GM18951 (cell line): ENCODE results near the gene PILRA.
"Not testable (repeated sequence)": the region's sequence is repeated elsewhere in the genome, so short reads cannot be mapped to it uniquely, and the experiment has no call there.

Experiments
- POLR2A ChIP-seq: IDR thresholded peaks from 4 replicates; pipeline ENCODE4 v1.6.1; 2011; ENCODE audit warnings: mild to moderate bottlenecking; ENCODE audit not compliant: insufficient read length, insufficient read depth; ENCODE audit errors: extremely low read depth
- in situ Hi-C: fragments of 300-500 bp; cut with MboI; formaldehyde crosslinking; loops from one replicate; pipeline ENCODE4 v1.12.0; 2022; ENCODE audit warnings: low sequenced_read_pairs, mixed read lengths, inconsistent platforms; ENCODE audit not compliant: unreplicated experiment

PILRA gene

DNA sequence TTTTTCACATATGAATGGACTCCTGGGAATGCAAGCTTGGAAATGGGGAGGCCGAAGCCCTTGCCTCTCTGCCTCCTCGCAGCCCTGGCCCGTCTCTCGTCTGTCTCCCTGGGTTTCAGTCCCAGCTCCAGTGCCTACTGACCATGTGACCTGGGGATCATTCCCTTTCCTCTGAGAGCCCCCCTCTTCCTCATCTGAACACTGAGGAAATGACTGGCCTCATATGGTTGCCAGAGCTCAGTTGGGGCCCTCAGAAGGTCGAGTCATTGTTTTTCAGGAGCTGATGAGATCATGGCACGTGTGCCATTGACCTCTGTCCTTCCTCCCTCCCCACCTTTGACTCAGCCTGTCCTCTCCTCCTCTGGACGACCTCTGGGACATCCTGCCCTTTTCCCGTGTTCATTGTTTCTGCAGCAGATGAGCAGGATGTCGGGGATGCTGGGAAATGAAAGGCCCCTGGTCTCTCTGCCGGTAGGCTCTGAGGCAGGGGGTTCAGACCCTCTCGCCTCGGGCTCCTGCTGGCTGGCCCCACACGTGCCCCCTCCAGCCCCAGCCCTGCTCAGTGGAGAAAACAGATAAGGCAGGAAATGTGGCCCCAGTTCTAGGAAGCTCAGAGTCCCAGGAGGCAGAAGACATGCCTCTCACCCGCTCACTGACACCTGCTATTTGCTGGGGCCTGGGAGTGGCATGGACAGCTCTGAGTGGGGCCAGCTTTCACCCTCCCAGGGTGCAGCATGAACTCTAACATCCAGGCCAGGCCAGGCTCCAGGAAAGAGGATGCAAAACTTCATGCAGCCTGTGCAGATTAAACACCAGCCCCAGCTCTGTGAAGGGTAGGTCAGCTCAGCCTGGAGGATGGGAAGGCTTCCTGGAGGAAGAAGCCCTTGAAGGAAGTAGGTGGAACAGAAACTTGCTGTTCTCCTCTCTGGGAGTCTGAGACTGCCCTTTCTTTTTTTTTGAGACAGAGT is 71.3 kb downstream of the PILRA start:
- in situ Hi-C loops, result no loop called here
- TF ChIP-seq POLR2A, result no peak

DNA sequence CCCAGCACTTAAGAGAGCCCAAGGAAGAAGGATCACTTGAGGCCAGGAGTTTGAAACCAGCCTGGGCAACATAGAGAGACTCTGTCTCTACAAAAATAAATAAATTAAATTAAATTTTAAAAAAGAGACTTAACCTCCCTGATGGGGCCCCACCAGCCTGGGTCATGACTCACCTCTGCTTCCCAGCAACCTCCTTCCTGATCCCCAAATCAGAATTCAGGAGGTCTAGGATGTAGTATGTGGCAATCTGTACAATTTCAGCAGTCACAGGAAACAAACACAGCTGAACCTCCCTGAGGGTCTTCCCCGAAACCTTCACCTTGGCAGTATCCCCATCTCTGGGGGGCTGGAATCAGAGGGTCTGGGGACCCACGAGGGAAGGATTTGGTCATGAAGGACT is 72.8 kb downstream of the PILRA start:
- TF ChIP-seq POLR2A, result no peak
- in situ Hi-C loops, result no loop called here

DNA sequence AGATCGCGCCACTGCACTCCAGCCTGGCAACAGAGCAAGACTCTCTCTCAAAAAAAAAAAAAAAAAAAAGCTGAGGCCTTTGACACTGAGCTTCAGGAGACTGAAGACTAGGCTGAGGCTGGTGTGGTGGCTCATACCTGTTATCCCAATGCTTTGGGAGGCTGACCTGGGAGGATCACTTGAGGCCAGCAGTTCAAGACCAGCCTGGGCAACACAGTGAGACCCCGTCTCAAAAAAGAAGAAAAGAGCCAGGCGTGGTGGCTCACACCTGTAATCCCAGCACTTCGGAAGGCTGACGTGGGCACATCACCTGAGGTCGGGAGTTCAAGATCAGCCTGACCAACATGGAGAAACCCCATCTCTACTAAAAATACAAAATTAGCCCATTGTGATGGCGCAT is 74.1 kb downstream of the PILRA start:
- in situ Hi-C loops, result not testable (repeated sequence)

DNA sequence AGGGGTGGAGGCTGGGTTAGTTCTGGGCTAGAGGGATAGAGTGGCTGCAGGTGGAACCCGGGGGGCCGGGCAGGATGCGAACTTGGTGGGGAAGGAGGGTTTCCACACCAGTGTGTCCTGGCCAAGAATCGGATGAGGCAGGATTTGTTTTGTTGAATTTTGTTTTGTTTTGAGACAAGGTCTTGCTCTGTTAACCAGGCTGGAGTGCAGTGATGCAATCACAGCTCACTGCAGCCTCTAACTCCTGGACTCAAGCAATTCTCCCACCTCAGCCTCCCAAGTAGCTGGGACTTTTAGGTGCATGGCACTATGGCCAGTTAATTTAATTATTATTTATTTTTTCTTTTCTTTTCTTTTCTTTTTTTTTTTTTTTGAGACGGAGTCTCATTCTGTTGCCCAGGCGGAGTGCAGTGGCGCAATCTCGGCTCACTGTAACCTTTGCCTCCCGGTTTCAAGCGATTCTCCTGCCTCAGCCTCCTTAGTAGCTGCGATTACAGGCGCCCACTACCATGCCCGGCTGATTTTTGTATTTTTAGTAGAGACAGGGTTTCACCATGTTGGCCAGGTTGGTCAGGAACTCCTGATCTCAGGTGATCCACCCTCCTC is 76.0 kb downstream of the PILRA start:
- in situ Hi-C loops, result no loop called here

More for the DNA sequence above, 76.0 kb downstream of the PILRA start:
- no peak for TF ChIP-seq POLR2A
